NCI-H2171 (cell line): ENCODE measurements around the gene DPP4.
"Not testable (repeated sequence)": the region's sequence is repeated elsewhere in the genome, so short reads cannot be mapped to it uniquely, and the experiment has no call there.

ENCODE experiments used
- DNase-seq: peaks from one replicate; lab custom pipeline; 2025; lab: John Stamatoyannopoulos, UW

The DPP4 gene

DNA sequence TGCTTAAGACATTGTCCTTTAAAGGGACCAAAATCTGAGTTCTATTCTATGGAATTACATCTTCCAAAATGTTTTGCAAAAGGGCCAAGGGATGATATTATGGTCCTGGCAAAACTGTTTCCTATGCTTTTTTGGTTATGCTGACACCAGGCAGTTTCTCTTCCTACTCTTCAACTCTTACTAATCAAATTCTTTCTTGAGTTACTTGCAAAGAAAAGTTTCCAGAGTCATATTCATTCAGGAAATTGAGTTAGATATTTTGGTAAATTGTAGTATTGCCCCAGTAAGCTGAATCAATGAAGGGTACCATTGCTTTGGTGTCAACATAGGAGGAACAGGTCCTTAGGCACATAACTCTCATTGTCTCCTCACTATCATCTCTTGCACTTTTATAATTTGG lies 118.8 kb downstream of the DPP4 start:
- no peak for DNase-seq

DNA sequence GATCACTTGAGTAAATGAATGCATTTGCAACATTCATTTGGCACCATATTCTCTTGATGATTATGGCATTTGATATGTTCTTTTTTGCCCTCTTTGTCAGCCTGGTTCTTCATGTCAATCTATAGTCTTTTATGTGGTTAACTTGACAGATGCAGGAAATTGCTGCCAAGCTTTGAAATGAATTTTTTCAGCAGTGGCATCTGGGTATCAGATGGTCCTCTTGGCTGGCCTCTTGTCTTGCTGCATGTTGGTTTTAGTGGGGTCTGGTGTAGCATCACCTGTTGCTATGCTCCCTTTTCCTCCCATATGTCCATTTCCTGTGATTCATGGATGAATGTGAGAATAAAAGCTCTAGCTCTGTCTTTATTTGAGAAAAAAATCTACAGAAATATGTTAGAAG lies 119.9 kb downstream of the DPP4 start:
- peak; percentile 51 for DNase-seq

DNA sequence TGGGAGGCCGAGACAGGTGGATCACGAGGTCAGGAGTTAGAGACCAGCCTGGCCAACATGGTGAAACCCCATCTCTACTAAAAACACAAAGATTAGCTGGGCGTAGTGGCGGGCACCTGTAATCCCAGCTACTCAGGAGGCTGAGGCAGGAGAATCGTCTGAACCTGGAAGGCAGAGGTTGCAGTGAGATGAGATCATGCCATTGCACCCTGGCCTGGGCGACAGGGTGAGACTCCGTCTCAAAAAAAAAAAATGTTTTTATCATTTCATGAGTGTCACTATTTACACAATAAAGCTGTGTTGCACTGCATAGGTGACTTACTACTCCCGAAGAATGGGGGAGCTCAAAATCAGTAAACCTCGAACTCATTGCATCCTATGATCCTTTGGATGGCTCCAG lies 120.6 kb downstream of the DPP4 start:
- DNase-seq = not testable (repeated sequence)

DNA sequence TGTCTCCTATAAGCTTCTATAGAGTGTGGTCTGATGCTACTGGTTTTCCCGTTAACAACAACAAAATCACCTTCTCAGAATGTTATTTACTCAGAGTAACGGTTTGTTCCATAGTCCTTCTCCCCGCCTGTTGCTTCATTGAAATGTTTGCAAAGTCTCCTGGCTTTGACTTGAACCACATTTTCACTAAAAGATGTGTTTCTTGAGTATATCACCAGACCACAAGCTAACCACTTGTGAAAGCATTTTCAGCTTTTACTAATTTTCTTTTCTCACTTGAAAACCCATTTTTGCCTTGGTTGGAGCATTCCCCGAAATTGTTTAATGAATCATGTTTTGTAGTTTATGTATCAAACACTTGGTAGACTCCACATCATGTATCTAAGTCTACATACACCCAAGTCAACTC lies 121.2 kb downstream of the DPP4 start:
- DNase-seq = no peak

DNA sequence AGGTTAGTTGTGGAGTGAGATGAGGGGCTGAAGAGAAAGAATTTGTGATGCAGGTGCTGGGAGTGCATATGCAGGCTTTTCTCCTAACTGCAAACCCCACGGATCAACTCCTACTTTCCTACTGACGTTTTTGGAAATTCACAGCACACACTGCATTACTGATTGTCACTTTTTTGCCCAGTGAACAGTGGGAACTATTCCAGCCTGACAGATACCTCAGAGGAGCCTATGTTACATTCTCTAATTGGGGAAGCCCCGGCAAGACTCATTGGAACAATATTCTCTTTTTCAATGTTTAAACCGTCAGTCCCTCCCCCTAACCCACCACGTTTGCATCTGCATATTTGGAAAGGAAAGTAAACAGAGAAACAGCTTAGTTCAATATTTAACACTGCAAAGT lies 126.2 kb downstream of the DPP4 start:
- DNase-seq = no peak

DNA sequence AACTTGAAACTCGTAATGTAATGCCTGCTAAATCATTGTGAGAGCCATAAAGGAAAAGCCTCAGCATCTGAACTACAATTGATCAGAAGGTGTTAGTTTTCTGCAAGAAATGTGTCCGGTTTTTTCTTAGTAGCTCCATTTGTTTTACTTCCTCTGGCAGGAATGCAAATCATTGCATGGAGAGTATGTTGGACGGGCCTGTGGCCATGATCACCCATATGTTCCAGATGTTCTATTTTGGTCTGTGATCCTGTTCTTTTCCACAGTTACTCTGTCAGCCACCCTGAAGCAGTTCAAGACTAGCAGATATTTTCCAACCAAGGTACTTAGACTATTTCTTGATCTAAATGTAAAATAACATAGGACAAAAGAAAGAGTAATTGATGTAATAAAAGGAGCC lies 126.6 kb downstream of the DPP4 start:
- no peak for DNase-seq

DNA sequence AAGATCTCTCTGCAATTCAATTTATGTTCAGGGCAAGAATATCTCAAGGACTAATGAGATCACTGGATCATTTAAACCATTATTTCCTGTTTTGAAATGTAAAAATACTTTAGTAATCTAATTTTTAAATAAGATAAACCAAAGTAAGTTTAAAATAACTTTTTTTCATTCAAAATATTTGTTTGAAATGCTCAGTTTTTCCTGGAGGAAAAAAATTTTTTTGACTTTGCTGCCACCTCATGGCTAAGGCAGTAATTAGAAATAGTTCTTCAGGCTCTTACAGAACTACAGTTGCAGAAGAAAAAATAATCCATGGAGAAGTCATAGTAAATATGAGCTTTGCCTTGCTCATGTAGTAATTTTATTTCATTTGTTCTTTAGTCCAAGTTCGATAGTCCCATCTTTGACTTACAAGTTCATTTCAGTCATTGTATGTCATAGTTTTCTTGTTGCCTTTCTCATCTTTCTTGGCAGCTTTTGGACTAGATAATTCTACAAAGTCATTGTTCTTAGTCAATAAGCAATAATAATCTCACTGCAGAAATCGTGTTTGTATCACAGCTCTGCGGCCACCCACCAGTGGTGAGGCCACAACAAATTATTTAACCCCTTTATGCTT lies 127.4 kb downstream of the DPP4 start:
- DNase-seq = no peak

DNA sequence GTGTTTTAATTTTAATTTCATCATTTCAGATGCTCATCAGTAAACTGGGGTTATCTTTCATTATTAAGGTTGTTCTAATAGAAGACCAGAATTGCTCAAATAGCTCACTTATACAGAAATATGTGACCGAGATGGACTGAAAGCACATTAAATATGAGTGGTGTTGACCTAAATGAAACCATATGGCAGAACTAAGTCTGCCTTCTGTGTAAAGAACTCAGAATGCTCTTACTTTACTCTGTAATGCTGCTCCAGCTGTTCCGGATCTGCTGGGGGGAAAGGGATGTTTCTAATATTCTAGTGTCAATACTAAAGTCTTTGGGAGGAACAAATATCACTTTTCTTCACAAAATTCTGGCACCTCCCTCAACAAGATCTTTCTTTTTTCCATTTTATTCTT lies 131.0 kb downstream of the DPP4 start:
- no peak for DNase-seq
